ENCODE data around the gene NECTIN3.
A peak's percentile ranks its signal among the peaks of the same experiment; 100 is the strongest.

The NECTIN3 gene

DNA sequence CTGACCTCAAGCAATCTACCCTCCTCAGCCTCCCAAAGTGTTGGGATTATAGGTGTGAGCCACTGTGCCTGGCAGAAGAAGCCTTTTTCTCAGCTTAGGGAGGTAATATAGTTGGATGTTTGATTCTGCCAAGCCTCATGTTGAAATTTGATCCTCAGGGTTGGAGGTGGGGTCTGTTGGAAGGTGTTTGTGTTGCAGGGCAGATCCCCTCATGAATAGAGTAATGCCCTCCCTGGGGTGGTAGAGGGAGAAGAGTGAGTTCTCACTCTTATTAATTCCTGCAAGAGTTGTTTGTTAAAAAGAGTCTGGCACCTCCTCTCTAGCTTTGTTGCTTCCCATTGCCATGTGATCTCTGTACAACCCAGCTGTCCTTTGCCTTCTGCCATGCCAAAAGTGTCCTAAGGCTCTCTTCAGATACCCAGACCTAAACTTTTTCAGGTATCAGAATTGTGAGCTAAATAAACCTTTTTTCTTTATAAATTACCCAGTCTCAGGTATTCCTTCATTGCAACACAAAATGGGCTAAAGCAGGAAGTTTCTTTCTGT is 16.4 kb downstream of the NECTIN3 start:
- Mint-ChIP-seq H3K9me3 (peaks cover 12% of the 10 kb centered on the region), H3K4me1 (peaks cover 6% of the 10 kb centered on the region), H3K27me3 (ENCODE audit: low read depth, poor library complexity) (no peaks in the 10 kb centered on the region), H3K4me3 (no peak overlapping the region), H3K36me3 (ENCODE audit: low read depth) (peaks cover 24% of the 10 kb centered on the region), H3K27ac (peak overlapping the region; percentile 66)
- DNase-seq, result no peak
- TF ChIP-seq CTCF (IDR thresholded peaks at IDR 0.05), result no peak

GRCh38 chr3:111096487-111097209 is 25.0 kb downstream of the NECTIN3 start:
- no peak for DNase-seq
- H3K36me3 Mint-ChIP-seq (ENCODE audit: low read depth), result peaks cover 72% of the 10 kb centered on the region
- no peaks in the 10 kb centered on the region for H3K4me1 Mint-ChIP-seq
- peaks cover 60% of the 10 kb centered on the region for H3K9me3 Mint-ChIP-seq
- H3K27me3 Mint-ChIP-seq (ENCODE audit: low read depth, poor library complexity), result no peaks in the 10 kb centered on the region
- no peak overlapping the region for H3K4me3 Mint-ChIP-seq
- H3K27ac Mint-ChIP-seq, result no peak overlapping the region
- TF ChIP-seq CTCF (IDR thresholded peaks at IDR 0.05), result no peak

DNA sequence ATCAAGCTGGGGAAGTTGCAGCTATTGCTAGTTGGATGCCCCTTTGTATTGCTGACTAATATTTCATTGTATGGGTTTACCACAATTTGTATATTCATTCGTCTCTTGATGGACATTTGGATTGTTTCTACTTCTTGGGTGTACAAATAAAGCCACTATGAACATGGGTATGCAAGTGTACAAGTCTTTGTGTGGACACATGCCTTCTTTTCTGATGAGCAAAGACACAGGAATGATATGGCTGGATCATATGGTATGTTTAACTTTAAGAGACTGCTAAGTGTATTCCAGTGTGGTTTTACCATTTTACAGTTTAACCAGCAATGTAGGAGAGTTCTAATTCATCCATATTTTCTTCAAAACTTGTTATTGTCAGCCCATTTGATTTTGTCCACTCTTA is 32.2 kb downstream of the NECTIN3 start:
- H3K9me3 Mint-ChIP-seq, result peaks cover 44% of the 10 kb centered on the region
- no peaks in the 10 kb centered on the region for H3K27me3 Mint-ChIP-seq (ENCODE audit: low read depth, poor library complexity)
- H3K4me3 Mint-ChIP-seq, result no peak overlapping the region
- DNase-seq, result no peak
- H3K27ac Mint-ChIP-seq, result no peak overlapping the region
- TF ChIP-seq CTCF (IDR thresholded peaks at IDR 0.05), result no peak
- peaks cover 53% of the 10 kb centered on the region for H3K36me3 Mint-ChIP-seq (ENCODE audit: low read depth)
- no peaks in the 10 kb centered on the region for H3K4me1 Mint-ChIP-seq

DNA sequence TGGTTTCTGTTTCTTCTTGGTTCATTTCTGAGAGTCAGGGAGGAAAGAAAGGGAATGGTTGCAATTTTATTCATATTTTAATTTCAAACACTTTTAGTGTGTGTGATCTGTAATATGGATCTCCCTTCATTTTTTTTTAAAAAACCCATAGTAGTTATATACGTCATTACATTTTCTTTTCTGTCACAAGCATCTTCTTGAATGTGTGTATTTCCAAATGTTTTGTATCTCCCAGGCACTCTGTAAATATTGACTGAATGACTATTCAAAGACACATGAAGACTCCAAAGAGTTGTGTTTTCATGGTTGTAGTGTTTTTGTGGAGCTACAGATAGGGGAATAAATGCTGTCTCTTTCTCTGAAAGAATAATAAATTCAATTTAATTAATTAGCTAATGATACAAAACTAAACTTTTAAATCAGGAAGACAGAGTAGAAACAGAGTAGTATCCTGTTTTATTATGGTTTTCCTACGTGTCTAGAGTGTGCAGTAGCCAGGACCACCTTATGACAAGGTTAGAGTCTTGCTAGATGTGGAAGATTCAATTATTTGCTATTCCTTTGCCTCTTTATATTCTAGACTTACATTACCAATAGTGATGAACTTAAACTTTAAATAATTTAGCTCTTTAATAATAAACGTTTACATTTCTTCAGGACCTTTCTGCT is 35.5 kb downstream of the NECTIN3 start:
- peaks cover 41% of the 10 kb centered on the region for H3K36me3 Mint-ChIP-seq (ENCODE audit: low read depth)
- H3K9me3 Mint-ChIP-seq, result peaks cover 38% of the 10 kb centered on the region
- TF ChIP-seq CTCF (IDR thresholded peaks at IDR 0.05), result no peak
- no peak overlapping the region for H3K27ac Mint-ChIP-seq
- H3K4me3 Mint-ChIP-seq, result no peak overlapping the region
- no peaks in the 10 kb centered on the region for H3K4me1 Mint-ChIP-seq
- DNase-seq, result no peak
- no peaks in the 10 kb centered on the region for H3K27me3 Mint-ChIP-seq (ENCODE audit: low read depth, poor library complexity)

- Mint-ChIP-seq H3K27ac (no peak overlapping the region), H3K9me3 (peaks cover 33% of the 10 kb centered on the region), H3K4me3 (no peak overlapping the region), H3K27me3 (ENCODE audit: low read depth, poor library complexity) (no peaks in the 10 kb centered on the region), H3K36me3 (ENCODE audit: low read depth) (peaks cover 35% of the 10 kb centered on the region), H3K4me1 (no peaks in the 10 kb centered on the region)
- no peak for TF ChIP-seq CTCF (IDR thresholded peaks at IDR 0.05)
- DNase-seq, result no peak
Observed at GRCh38 chr3:111107662-111108035, 36.0 kb downstream of the NECTIN3 start.
